Activated effector memory CD4-positive, alpha-beta T cell treated with Interleukin-2 at 50 U/mL for 16 hours (primary cell): ENCODE results near the gene GSDME.

Source experiments
- DNase-seq: peaks from one replicate; pipeline ENCODE4 v3.0.0-alpha.2; 2020

The GSDME gene

GRCh38 chr7:24718977-24719491 lies 38.2 kb downstream of the GSDME start:
- no peak for DNase-seq

GRCh38 chr7:24718431-24718831 lies 38.8 kb downstream of the GSDME start:
- no peak for DNase-seq

GRCh38 chr7:24717694-24718320 lies 39.5 kb downstream of the GSDME start:
- no peak for DNase-seq

GRCh38 chr7:24717247-24717622 lies 40.0 kb downstream of the GSDME start:
- no peak for DNase-seq

GRCh38 chr7:24716480-24717246 lies 40.6 kb downstream of the GSDME start:
- no peak for DNase-seq

- DNase-seq: no peak
These were observed 41.4 kb downstream of the GSDME start for GRCh38 chr7:24715661-24716479.

- no peak for DNase-seq
These were observed 42.1 kb downstream of the GSDME start for GRCh38 chr7:24715171-24715570.

GRCh38 chr7:24714676-24715010 lies 42.6 kb downstream of the GSDME start:
- DNase-seq: no peak

- DNase-seq: no peak
These were observed 43.2 kb downstream of the GSDME start for GRCh38 chr7:24713850-24714675.

- DNase-seq: no peak
These were observed 44.0 kb downstream of the GSDME start for GRCh38 chr7:24713039-24713793.

GRCh38 chr7:24709585-24710360 lies 47.5 kb downstream of the GSDME start:
- DNase-seq: no peak

GRCh38 chr7:24709051-24709450 lies 48.2 kb downstream of the GSDME start:
- DNase-seq: no peak

- no peak for DNase-seq
These were observed 49.2 kb downstream of the GSDME start for GRCh38 chr7:24707988-24708615.

GRCh38 chr7:24706211-24707170 lies 50.8 kb downstream of the GSDME start:
- DNase-seq: no peak

- DNase-seq: no peak
These were observed 51.8 kb downstream of the GSDME start for GRCh38 chr7:24705461-24705954.

GRCh38 chr7:24704311-24704710 lies 53.0 kb downstream of the GSDME start:
- no peak for DNase-seq

- no peak for DNase-seq
These were observed 54.0 kb downstream of the GSDME start for GRCh38 chr7:24703296-24703695.

- no peak for DNase-seq
These were observed 54.5 kb downstream of the GSDME start for GRCh38 chr7:24702755-24703154.
